Tibial nerve (tissue), 4 donors: ENCODE measurements around the gene RHOH.

Experiments used
- EP300 ChIP-seq, 2 donors: sonication (generic); formaldehyde crosslinking; IDR thresholded peaks; one replicate each; pipeline ENCODE4 v1.6.1; 2017; ENCODE audit warnings: antibody characterized with exemption in 2 of 2, mild to moderate bottlenecking in 1 of 2
- TF ChIP-seq, protein P1 (sequence below), 5 experiments: fragments of 200-600 bp in 3 of 5; fragments of 450-650 bp in 2 of 5; sonication (generic) in 3 of 5; IDR thresholded peaks; one replicate each; pipeline ENCODE4 v1.5.1; 2016 to 2019; ENCODE audit warnings: antibody characterized with exemption in 5 of 5, mild to moderate bottlenecking in 3 of 5, moderate library complexity in 2 of 5

- no peak for TF ChIP-seq EP300 (IDR thresholded peaks at IDR 0.05)
- TF ChIP-seq, protein P1, sequence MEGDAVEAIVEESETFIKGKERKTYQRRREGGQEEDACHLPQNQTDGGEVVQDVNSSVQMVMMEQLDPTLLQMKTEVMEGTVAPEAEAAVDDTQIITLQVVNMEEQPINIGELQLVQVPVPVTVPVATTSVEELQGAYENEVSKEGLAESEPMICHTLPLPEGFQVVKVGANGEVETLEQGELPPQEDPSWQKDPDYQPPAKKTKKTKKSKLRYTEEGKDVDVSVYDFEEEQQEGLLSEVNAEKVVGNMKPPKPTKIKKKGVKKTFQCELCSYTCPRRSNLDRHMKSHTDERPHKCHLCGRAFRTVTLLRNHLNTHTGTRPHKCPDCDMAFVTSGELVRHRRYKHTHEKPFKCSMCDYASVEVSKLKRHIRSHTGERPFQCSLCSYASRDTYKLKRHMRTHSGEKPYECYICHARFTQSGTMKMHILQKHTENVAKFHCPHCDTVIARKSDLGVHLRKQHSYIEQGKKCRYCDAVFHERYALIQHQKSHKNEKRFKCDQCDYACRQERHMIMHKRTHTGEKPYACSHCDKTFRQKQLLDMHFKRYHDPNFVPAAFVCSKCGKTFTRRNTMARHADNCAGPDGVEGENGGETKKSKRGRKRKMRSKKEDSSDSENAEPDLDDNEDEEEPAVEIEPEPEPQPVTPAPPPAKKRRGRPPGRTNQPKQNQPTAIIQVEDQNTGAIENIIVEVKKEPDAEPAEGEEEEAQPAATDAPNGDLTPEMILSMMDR (IDR thresholded peaks at IDR 0.05) = no peak
Observed at GRCh38 chr4:40261231-40262076, 64.6 kb downstream of the RHOH start.
